HK-2 (cell line): ENCODE data around the gene KARS1.

ENCODE experiments used
- DNase-seq: peaks from one replicate; pipeline ENCODE4 v3.0.0-alpha.2; 2018; ENCODE audit not compliant: unreplicated experiment

The KARS1 gene

DNA sequence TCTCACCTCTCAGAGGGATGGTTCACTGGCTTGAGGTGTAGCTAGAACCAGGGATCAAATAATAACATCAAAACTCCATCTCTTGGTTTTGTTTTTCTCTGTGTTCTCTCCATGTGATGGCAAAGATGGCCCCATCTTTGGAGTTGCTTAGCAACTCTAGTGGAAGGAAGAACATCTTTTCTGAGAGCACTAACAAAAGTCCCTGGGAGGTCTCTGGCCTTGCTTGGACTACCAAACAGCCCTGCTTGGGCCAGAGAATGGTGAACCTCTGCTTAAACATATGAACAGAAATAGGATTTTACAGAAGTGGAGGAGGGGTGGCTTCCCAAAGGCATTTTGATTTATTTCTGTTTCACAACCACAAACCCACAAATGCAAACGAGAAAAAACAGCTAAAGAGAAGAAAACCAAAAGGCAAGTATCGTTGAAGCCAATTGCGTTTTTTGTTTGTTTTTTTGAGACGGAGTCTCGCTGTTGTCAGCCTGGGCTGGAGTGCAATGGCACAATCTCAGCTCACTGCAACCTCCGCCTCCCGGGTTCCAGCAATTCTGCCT, 68.1 kb downstream of the KARS1 start:
- DNase-seq: no peak

DNA sequence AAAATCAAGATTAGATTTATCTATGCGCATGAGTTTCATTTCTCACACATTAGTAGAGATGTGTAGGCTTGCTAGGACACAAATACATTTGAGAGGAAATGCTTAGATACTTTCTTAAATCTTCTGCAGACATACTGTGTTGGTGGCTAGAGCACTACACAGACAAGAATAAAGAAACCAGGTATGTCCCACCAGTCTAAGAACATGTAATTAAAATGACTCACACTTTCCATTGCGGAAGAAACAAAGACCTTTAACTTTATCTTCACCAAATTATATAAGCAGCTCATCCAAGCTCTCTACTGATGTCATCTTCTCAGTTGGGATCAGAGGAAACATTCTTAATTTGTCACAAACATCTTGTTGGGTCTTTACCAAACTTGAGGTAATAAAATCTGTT, 68.7 kb downstream of the KARS1 start:
- no peak for DNase-seq

GRCh38 chr16:75578212-75578611, 69.3 kb downstream of the KARS1 start:
- no peak for DNase-seq
